H9 (cell line): Measurements from ENCODE around the gene EZH1. TPM values are rescaled to one million over a fixed set of nuclear protein-coding genes. Genes with fewer than 3 reads are reported as not detected.

ENCODE experiments used
- DNase-seq: peaks from one replicate; pipeline ENCODE4 v3.0.0-alpha.2; 2017
- H2AFZ ChIP-seq: one replicate; pipeline ENCODE4 v1.6.1; 2013; ENCODE audit warnings: mild to moderate bottlenecking, low read length, control low read depth, moderate library complexity
- H2AK5ac ChIP-seq: 2 replicates; pipeline ENCODE4 v1.6.1; 2013; ENCODE audit warnings: low read length, control low read depth, mixed read lengths; ENCODE audit not compliant: insufficient read length
- H2BK120ac ChIP-seq: one replicate; pipeline ENCODE4 v1.6.1; 2013; ENCODE audit warnings: low read depth, mild to moderate bottlenecking, low read length, control low read depth, inconsistent platforms; ENCODE audit not compliant: poor library complexity, severe bottlenecking
- H2BK12ac ChIP-seq: 2 replicates; pipeline ENCODE4 v1.6.1; 2013; ENCODE audit warnings: low read length, control low read depth, mixed read lengths, low read depth; ENCODE audit not compliant: insufficient read length
- H2BK15ac ChIP-seq: 2 replicates; pipeline ENCODE4 v1.6.1; 2013; ENCODE audit warnings: low read depth, low read length, control low read depth
- H2BK20ac ChIP-seq: one replicate; pipeline ENCODE4 v1.6.1; 2013; ENCODE audit warnings: low read depth, mild to moderate bottlenecking, low read length, control low read depth, inconsistent platforms; ENCODE audit not compliant: poor library complexity, severe bottlenecking
- H2BK5ac ChIP-seq: 2 replicates; pipeline ENCODE4 v1.6.1; 2013; ENCODE audit warnings: low read length, control low read depth, mixed read lengths; ENCODE audit not compliant: insufficient read length
- H3K14ac ChIP-seq: 2 replicates; pipeline ENCODE4 v1.6.1; 2013; ENCODE audit warnings: low read length, control low read depth; ENCODE audit not compliant: insufficient read depth
- H3K18ac ChIP-seq: 2 replicates; pipeline ENCODE4 v1.6.1; 2013; ENCODE audit warnings: low read depth, mild to moderate bottlenecking, mixed read lengths, low read length, control low read depth; ENCODE audit not compliant: insufficient read length
- H3K23ac ChIP-seq: 2 replicates; pipeline ENCODE4 v1.6.1; 2013; ENCODE audit warnings: low read length, control low read depth, mixed read lengths, low read depth; ENCODE audit not compliant: insufficient read length
- H3K23me2 ChIP-seq: 2 replicates; pipeline ENCODE4 v1.6.1; 2013; ENCODE audit warnings: low read depth, mild to moderate bottlenecking, mixed read lengths, low read length, control low read depth; ENCODE audit not compliant: insufficient read length, poor library complexity, severe bottlenecking
- H3K27ac ChIP-seq: 2 replicates; pipeline ENCODE4 v1.5.1; 2013; ENCODE audit warnings: low read length, control low read depth, mixed read lengths, low read depth; ENCODE audit not compliant: insufficient read length
- H3K27me3 ChIP-seq: 2 replicates; pipeline ENCODE4 v1.6.1; 2013; ENCODE audit warnings: low read length, control low read depth, inconsistent platforms; ENCODE audit not compliant: insufficient read depth
- H3K4ac ChIP-seq: 2 replicates; pipeline ENCODE4 v1.6.1; 2013; ENCODE audit warnings: low read depth, mild to moderate bottlenecking, control low read depth, inconsistent platforms, low read length, moderate library complexity
- H3K4me1 ChIP-seq: 2 replicates; pipeline ENCODE4 v1.6.1; 2013; ENCODE audit warnings: low read length, control low read depth, inconsistent platforms; ENCODE audit not compliant: insufficient read depth
- H3K4me2 ChIP-seq: 2 replicates; pipeline ENCODE4 v1.6.1; 2013; ENCODE audit warnings: low read length, control low read depth, mixed read lengths; ENCODE audit not compliant: insufficient read length, insufficient read depth
- H3K56ac ChIP-seq: 2 replicates; pipeline ENCODE4 v1.6.1; 2013; ENCODE audit warnings: low read depth, mild to moderate bottlenecking, mixed read lengths, low read length, control low read depth; ENCODE audit not compliant: insufficient read length
- H3K79me1 ChIP-seq: 2 replicates; pipeline ENCODE4 v1.6.1; 2013; ENCODE audit warnings: low read depth, mild to moderate bottlenecking, moderate library complexity, low read length, control low read depth, inconsistent platforms; ENCODE audit not compliant: insufficient read depth, poor library complexity, severe bottlenecking
- H3K79me2 ChIP-seq: 2 replicates; pipeline ENCODE4 v1.6.1; 2013; ENCODE audit warnings: low read length, control low read depth, inconsistent platforms; ENCODE audit not compliant: insufficient read depth
- H3K9ac ChIP-seq: 2 replicates; pipeline ENCODE4 v1.6.1; 2013; ENCODE audit warnings: low read length, control low read depth, mixed read lengths; ENCODE audit not compliant: insufficient read length; ENCODE audit errors: extremely low read depth
- H3K9me3 ChIP-seq: one replicate; pipeline ENCODE4 v1.6.1; 2013; ENCODE audit warnings: low read depth, low read length, inconsistent platforms; ENCODE audit not compliant: control insufficient read depth
- H3T11ph ChIP-seq: one replicate; pipeline ENCODE4 v1.6.1; 2013; ENCODE audit warnings: mild to moderate bottlenecking, low read length, control low read depth, inconsistent platforms
- H4K20me1 ChIP-seq: one replicate; pipeline ENCODE4 v1.6.1; 2013; ENCODE audit not compliant: control insufficient read depth, insufficient read length, insufficient read depth
- H4K5ac ChIP-seq: 2 replicates; pipeline ENCODE4 v1.6.1; 2013; ENCODE audit warnings: low read depth, mild to moderate bottlenecking, mixed read lengths, low read length, control low read depth; ENCODE audit not compliant: insufficient read length
- H4K8ac ChIP-seq: replicated peaks from 2 replicates; pipeline ENCODE4 v1.6.1; 2013; ENCODE audit warnings: low read length, control low read depth, mixed read lengths, low read depth; ENCODE audit not compliant: insufficient read length
- H4K91ac ChIP-seq: 2 replicates; pipeline ENCODE4 v1.6.1; 2013; ENCODE audit warnings: low read depth, mild to moderate bottlenecking, moderate library complexity, mixed read lengths, low read length, control low read depth; ENCODE audit not compliant: insufficient read length
- H3K27ac Mint-ChIP-seq, 3 experiments: 2 replicates in 2 of 3; 3 replicates in 1 of 3; pipeline ENCODE4 v1.8.0; 2020 to 2021; ENCODE audit warnings: mixed read lengths in 3 of 3, mild to moderate bottlenecking in 1 of 3, moderate library complexity in 1 of 3
- H3K27me3 Mint-ChIP-seq: 2 replicates; pipeline ENCODE4 v1.8.0; 2021; ENCODE audit warnings: low read depth, mild to moderate bottlenecking, moderate library complexity, mixed read lengths
- H3K36me3 Mint-ChIP-seq, 3 experiments: 2 replicates in 2 of 3; 3 replicates in 1 of 3; pipeline ENCODE4 v1.8.0; 2020 to 2021; ENCODE audit warnings: low read depth in 3 of 3, mixed read lengths in 3 of 3; ENCODE audit not compliant: insufficient read depth in 1 of 3
- H3K4me1 Mint-ChIP-seq, 2 experiments: 2 replicates each; pipeline ENCODE4 v1.8.0; 2020; ENCODE audit warnings: mixed read lengths in 2 of 2
- H3K4me3 Mint-ChIP-seq, 2 experiments: 2 replicates in 1 of 2; 3 replicates in 1 of 2; pipeline ENCODE4 v1.8.0; 2020 to 2021; ENCODE audit warnings: mild to moderate bottlenecking in 2 of 2, mixed read lengths in 2 of 2, moderate library complexity in 1 of 2
- H3K9me3 Mint-ChIP-seq, 2 experiments: 2 replicates in 1 of 2; 3 replicates in 1 of 2; pipeline ENCODE4 v1.8.0; 2020; ENCODE audit warnings: mild to moderate bottlenecking in 2 of 2, mixed read lengths in 2 of 2, moderate library complexity in 1 of 2
- WGBS: extraction: QIAGEN DNeasy Blood & Tissue Kit; methylation state at CpG from one replicate; pipeline ENCODE4 v1.1.7; 2013; ENCODE audit warnings: missing lambda C conversion rate, low lambda C conversion rate, mixed read lengths; ENCODE audit not compliant: insufficient read length; ENCODE audit errors: extremely low coverage; 5-methylcytosine and 5-hydroxymethylcytosine counted together
- microRNA-seq: library from miRNA; unstranded; fragments of <30 nt; microRNA quantifications from one replicate; pipeline ENCODE4, GENCODE V29; 2020; ENCODE audit warnings: borderline microRNAs expressed
- total RNA-seq: library from RNA; stranded (reverse); gene quantifications from 2 replicates; pipeline ENCODE4 v1.2.1, GENCODE V29; 2021
- TF ChIP-seq, protein P1 (sequence below): fragments of 200-600 bp; sonication (generic); conservative IDR thresholded peaks from 3 replicates; pipeline ENCODE4 v1.8.0; 2021; ENCODE audit warnings: antibody characterized with exemption, mild to moderate bottlenecking

The EZH1 gene
- total RNA-seq, 1 experiment from 2014 or later, result 17.9 TPM

GRCh38 chr17:42651392-42651791 is 93.4 kb downstream of the EZH1 start:
- H4K5ac ChIP-seq, result no peak overlapping the region
- H3K18ac ChIP-seq, result no peak overlapping the region
- Mint-ChIP-seq H3K4me1 (peaks cover 10 to 12% of the 10 kb centered on the region in 2 experiments), H3K9me3 (no peaks in the 10 kb centered on the region; a peak in 1 of 5 replicates), H3K4me3 (no peak overlapping the region), H3K36me3 (no peaks in the 10 kb centered on the region), H3K27me3 (peaks cover 7% of the 10 kb centered on the region), H3K27ac (no peak overlapping the region)
- H3K4me1 ChIP-seq, result no peaks in the 10 kb centered on the region
- H3K27ac ChIP-seq, result no peak overlapping the region
- no peaks in the 10 kb centered on the region for H3K9me3 ChIP-seq
- H2AK5ac ChIP-seq, result no peak overlapping the region
- H2BK12ac ChIP-seq, result no peak overlapping the region
- TF ChIP-seq, protein P1, sequence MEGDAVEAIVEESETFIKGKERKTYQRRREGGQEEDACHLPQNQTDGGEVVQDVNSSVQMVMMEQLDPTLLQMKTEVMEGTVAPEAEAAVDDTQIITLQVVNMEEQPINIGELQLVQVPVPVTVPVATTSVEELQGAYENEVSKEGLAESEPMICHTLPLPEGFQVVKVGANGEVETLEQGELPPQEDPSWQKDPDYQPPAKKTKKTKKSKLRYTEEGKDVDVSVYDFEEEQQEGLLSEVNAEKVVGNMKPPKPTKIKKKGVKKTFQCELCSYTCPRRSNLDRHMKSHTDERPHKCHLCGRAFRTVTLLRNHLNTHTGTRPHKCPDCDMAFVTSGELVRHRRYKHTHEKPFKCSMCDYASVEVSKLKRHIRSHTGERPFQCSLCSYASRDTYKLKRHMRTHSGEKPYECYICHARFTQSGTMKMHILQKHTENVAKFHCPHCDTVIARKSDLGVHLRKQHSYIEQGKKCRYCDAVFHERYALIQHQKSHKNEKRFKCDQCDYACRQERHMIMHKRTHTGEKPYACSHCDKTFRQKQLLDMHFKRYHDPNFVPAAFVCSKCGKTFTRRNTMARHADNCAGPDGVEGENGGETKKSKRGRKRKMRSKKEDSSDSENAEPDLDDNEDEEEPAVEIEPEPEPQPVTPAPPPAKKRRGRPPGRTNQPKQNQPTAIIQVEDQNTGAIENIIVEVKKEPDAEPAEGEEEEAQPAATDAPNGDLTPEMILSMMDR, result no peak
- no peak overlapping the region for H3K4ac ChIP-seq
- peaks cover 10% of the 10 kb centered on the region for H3K23me2 ChIP-seq
- no peak for DNase-seq
- H3K79me2 ChIP-seq, result no peaks in the 10 kb centered on the region
- H3K79me1 ChIP-seq, result no peaks in the 10 kb centered on the region
- no peak overlapping the region for H3K56ac ChIP-seq
- H4K20me1 ChIP-seq, result no peaks in the 10 kb centered on the region
- no peak overlapping the region for H2BK20ac ChIP-seq
- no peak overlapping the region for H2BK15ac ChIP-seq
- WGBS, result no CpG with 5 or more reads among the region's 4 CpGs
- H3K23ac ChIP-seq, result no peak overlapping the region
- H2BK120ac ChIP-seq, result no peak overlapping the region
- H2AFZ ChIP-seq, result no peak overlapping the region
- H3K14ac ChIP-seq, result no peak overlapping the region
- no peak overlapping the region for H3T11ph ChIP-seq
- H3K27me3 ChIP-seq, result no peaks in the 10 kb centered on the region
- H3K4me2 ChIP-seq, result no peak overlapping the region
- H3K9ac ChIP-seq, result no peak overlapping the region
- no peak overlapping the region for H4K91ac ChIP-seq
- no peak overlapping the region for H2BK5ac ChIP-seq
- H4K8ac ChIP-seq, result no peak overlapping the region

Small RNAs within 50 kb of the gene (microRNA-seq; reads per million reads assigned to microRNA genes)
- gene MIR6780A, result not detected

Other genes with a start within 250 kb of the EZH1 start
- 20.4 and 23.5 TPM in 2 replicates for gene NAGLU, start 208.8 kb downstream of the EZH1 start, total RNA-seq
- gene HSD17B1, start 192.1 kb downstream of the EZH1 start, total RNA-seq, result 1.3 and 1.5 TPM in 2 replicates
- 81.4 and 84.1 TPM in 2 replicates for gene COASY, start 182.9 kb downstream of the EZH1 start, total RNA-seq
- 42.1 and 45.3 TPM in 2 replicates for gene MLX, start 177.9 kb downstream of the EZH1 start, total RNA-seq
- gene PSMC3IP, start 167.3 kb downstream of the EZH1 start, total RNA-seq, result 36.0 and 37.4 TPM in 2 replicates
- 47.3 and 51.1 TPM in 2 replicates for gene RETREG3, start 135.7 kb downstream of the EZH1 start, total RNA-seq
- 117 and 122 TPM in 2 replicates for gene TUBG1, start 135.4 kb downstream of the EZH1 start, total RNA-seq
- 20.4 and 22.0 TPM in 2 replicates for gene TUBG2, start 85.8 kb downstream of the EZH1 start, total RNA-seq
- 21.4 and 22.3 TPM in 2 replicates for gene PLEKHH3, start 68.0 kb downstream of the EZH1 start, total RNA-seq
- gene CCR10, start 63.2 kb downstream of the EZH1 start, total RNA-seq, result 1.0 TPM in 2 replicates
- 7.5 and 7.7 TPM in 2 replicates for gene CNTNAP1, start 62.5 kb downstream of the EZH1 start, total RNA-seq
- 10.9 and 11.7 TPM in 2 replicates for gene RAMP2, start 16.2 kb upstream of the EZH1 start, total RNA-seq
- gene VPS25, start 28.4 kb upstream of the EZH1 start, total RNA-seq, result 111 and 113 TPM in 2 replicates
- gene WNK4, start 35.6 kb upstream of the EZH1 start, total RNA-seq, result 1.9 and 2.6 TPM in 2 replicates
- 74.2 and 76.9 TPM in 2 replicates for gene COA3, start 53.7 kb upstream of the EZH1 start, total RNA-seq
- gene CNTD1, start 53.8 kb upstream of the EZH1 start, total RNA-seq, result not detected in 2 replicates
- gene BECN1, start 79.2 kb upstream of the EZH1 start, total RNA-seq, result 60.1 and 69.2 TPM in 2 replicates
- gene PSME3, start 88.4 kb upstream of the EZH1 start, total RNA-seq, result 205 and 222 TPM in 2 replicates
- 5.7 and 7.1 TPM in 2 replicates for gene AOC2, start 99.5 kb upstream of the EZH1 start, total RNA-seq
- gene AOC3, start 106.2 kb upstream of the EZH1 start, total RNA-seq, result 2.6 and 2.8 TPM in 2 replicates
- not detected in 2 replicates for gene G6PC1, start 155.8 kb upstream of the EZH1 start, total RNA-seq
- 65.1 and 68.7 TPM in 2 replicates for gene AARSD1, start 219.4 kb upstream of the EZH1 start, total RNA-seq
- gene PTGES3L, start 235.0 kb upstream of the EZH1 start, total RNA-seq, result 4.0 and 4.2 TPM in 2 replicates
- gene RUNDC1, start 235.5 kb upstream of the EZH1 start, total RNA-seq, result 18.3 and 18.8 TPM in 2 replicates